T-cell (primary cell): ENCODE results near the gene FOXJ1. TPM values are rescaled to one million over a fixed set of nuclear protein-coding genes. Genes with fewer than 3 reads are reported as not detected.

Experiments used
- ATAC-seq, 4 experiments: fragments of 200-7000 bp in 3 of 4; fragments of 150-1000 bp in 1 of 4; cut with Tn5 transposase; replicated peaks in 1 of 4; 1 replicate in 3 of 4; 2 replicates in 1 of 4; pipeline ENCODE4 v1.10.0; 2021; ENCODE audit warnings: moderate library complexity in 3 of 4, mild to moderate bottlenecking in 2 of 4, moderate number of reproducible peaks in 1 of 4
- CTCF ChIA-PET, 2 donors: fragments of 300-600 bp; sonication (Branson Sonifier 250); formaldehyde crosslinking; loops; one replicate each; lab custom pipeline; 2022; ENCODE audit warnings: antibody characterized with exemption in 2 of 2; lab: Charles Lee
- POLR2A ChIA-PET, 2 donors: fragments of 300-600 bp; sonication (Branson Sonifier 250); formaldehyde crosslinking; loops; one replicate each; lab custom pipeline; 2022; ENCODE audit warnings: antibody characterized with exemption in 2 of 2; lab: Charles Lee
- DNase-seq, 35 experiments: peaks; one replicate each; pipeline versions ENCODE4 v3.0.0 to v3.0.0-alpha.2; 2013 to 2023
- H3K27ac ChIP-seq: one replicate; pipeline ENCODE4 v1.5.1; 2013; ENCODE audit warnings: low read length
- H3K27me3 ChIP-seq, 2 experiments: replicated peaks in 1 of 2; 1 replicate in 1 of 2; 2 replicates in 1 of 2; pipeline versions ENCODE4 v1.6.1 to v1.7.0; 2013; ENCODE audit warnings: low read length in 1 of 2, mixed read lengths in 1 of 2; ENCODE audit not compliant: control insufficient read depth in 2 of 2, insufficient read depth in 2 of 2; ENCODE audit errors: extremely low read depth in 1 of 2
- H3K36me3 ChIP-seq, 2 donors: 1 replicate in 1 of 2; 2 replicates in 1 of 2; pipeline versions ENCODE4 v1.6.1 to v1.7.0; 2013; ENCODE audit warnings: low read length in 1 of 2; ENCODE audit not compliant: control insufficient read depth in 2 of 2, insufficient read depth in 1 of 2; ENCODE audit errors: extremely low read depth in 1 of 2
- H3K4me1 ChIP-seq, 2 experiments: 1 replicate in 1 of 2; 2 replicates in 1 of 2; pipeline versions ENCODE4 v1.6.1 to v1.7.0; 2013; ENCODE audit warnings: low read length in 2 of 2, mixed read lengths in 1 of 2; ENCODE audit not compliant: insufficient read depth in 2 of 2, control insufficient read depth in 1 of 2; ENCODE audit errors: extremely low read depth in 1 of 2
- H3K4me3 ChIP-seq, 2 donors: 1 replicate in 1 of 2; 2 replicates in 1 of 2; pipeline versions ENCODE4 v1.5.1 to v1.7.0; 2013; ENCODE audit warnings: mild to moderate bottlenecking in 2 of 2, low read length in 1 of 2, moderate library complexity in 1 of 2; ENCODE audit not compliant: control insufficient read depth in 1 of 2; ENCODE audit errors: extremely low read depth in 1 of 2
- H3K9me3 ChIP-seq: 2 replicates; pipeline ENCODE4 v1.7.0; 2013
- H3K27ac Mint-ChIP-seq, 2 donors: one replicate each; pipeline ENCODE4 v1.8.0; 2020 to 2021; ENCODE audit warnings: mild to moderate bottlenecking in 2 of 2, mixed read lengths in 2 of 2
- H3K27me3 Mint-ChIP-seq, 2 donors: one replicate each; pipeline ENCODE4 v1.8.0; 2021 to 2022; ENCODE audit warnings: mixed read lengths in 2 of 2
- H3K36me3 Mint-ChIP-seq: one replicate; pipeline ENCODE4 v1.8.0; 2021; ENCODE audit warnings: mixed read lengths
- H3K4me1 Mint-ChIP-seq, 3 donors: one replicate each; pipeline ENCODE4 v1.8.0; 2020 to 2022; ENCODE audit warnings: mixed read lengths in 3 of 3, mild to moderate bottlenecking in 1 of 3
- H3K4me3 Mint-ChIP-seq, 3 donors: one replicate each; pipeline ENCODE4 v1.8.0; 2020 to 2022; ENCODE audit warnings: mild to moderate bottlenecking in 3 of 3, mixed read lengths in 3 of 3, moderate library complexity in 3 of 3
- H3K9me3 Mint-ChIP-seq, 3 donors: one replicate each; pipeline ENCODE4 v1.8.0; 2020 to 2022; ENCODE audit warnings: mixed read lengths in 3 of 3
- WGBS: methylation state at CpG from one replicate; pipeline ENCODE4 v1.1.5; 2013; ENCODE audit warnings: missing lambda C conversion rate; ENCODE audit not compliant: insufficient coverage; 5-methylcytosine and 5-hydroxymethylcytosine counted together
- total RNA-seq, 35 experiments: library from RNA in 6 of 35; stranded (reverse) in 6 of 35; fragments of 120-200 nt in 1 of 35; gene quantifications; one replicate each; pipeline versions ENCODE4 v1.2.1 to v1.2.4 and lab custom pipeline; 2013 to 2026

Gene FOXJ1
- total RNA-seq, 5 donors from 2014 or later (not counting 1 experiment from before 2014, with no cell fraction given): 0.99 to 3.0 (median 1.7) TPM

DNA sequence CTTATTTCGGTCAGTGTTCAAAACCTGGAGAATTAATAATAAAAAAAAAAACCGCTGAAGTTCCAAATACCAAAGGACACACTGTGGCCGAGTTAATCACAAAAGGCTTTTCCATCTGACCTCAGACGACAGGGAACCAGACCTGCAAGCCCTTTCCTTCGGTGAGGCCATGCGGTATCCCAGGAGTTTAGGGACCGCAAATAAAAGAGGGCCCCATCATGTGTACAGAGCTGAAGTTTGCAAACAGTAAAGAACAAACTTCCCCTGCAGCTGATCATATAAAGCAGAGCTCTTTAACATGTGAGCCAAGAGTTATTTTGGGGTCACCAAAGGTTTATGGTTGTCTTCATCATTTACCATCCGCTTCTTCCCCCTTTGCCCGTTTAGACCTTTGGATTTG is 33.0 kb upstream of the FOXJ1 start:
- H3K4me3 ChIP-seq: no peak overlapping the region
- peak overlapping the region; percentile 43 to 55 for H3K27ac Mint-ChIP-seq
- H3K36me3 ChIP-seq: peaks cover 0 to 8% of the 10 kb centered on the region in 2 donors
- H3K4me3 Mint-ChIP-seq: no peak overlapping the region
- ATAC-seq: no peak
- POLR2A ChIA-PET: interaction anchor here in 1 of 2 donors (0.5 kb wide), 1 partner anchor 63 kb away, joined by 7 read pairs; no protein-coding TSS in a partner anchor
- H3K27me3 ChIP-seq: no peaks in the 10 kb centered on the region
- WGBS: 100% methylated on average over 6 of the region's 9 CpGs
- DNase-seq: no peak
- peaks cover 19 to 27% of the 10 kb centered on the region in 2 experiments for H3K4me1 ChIP-seq
- H3K4me1 Mint-ChIP-seq: peaks cover 24 to 33% (median 32%) of the 10 kb centered on the region in 3 donors
- H3K27ac ChIP-seq: no peak overlapping the region
- no peaks in the 10 kb centered on the region for H3K9me3 ChIP-seq
- CTCF ChIA-PET: no interaction called here
- H3K36me3 Mint-ChIP-seq: peaks cover 1% of the 10 kb centered on the region
- no peaks in the 10 kb centered on the region for H3K9me3 Mint-ChIP-seq
- no peaks in the 10 kb centered on the region for H3K27me3 Mint-ChIP-seq

DNA sequence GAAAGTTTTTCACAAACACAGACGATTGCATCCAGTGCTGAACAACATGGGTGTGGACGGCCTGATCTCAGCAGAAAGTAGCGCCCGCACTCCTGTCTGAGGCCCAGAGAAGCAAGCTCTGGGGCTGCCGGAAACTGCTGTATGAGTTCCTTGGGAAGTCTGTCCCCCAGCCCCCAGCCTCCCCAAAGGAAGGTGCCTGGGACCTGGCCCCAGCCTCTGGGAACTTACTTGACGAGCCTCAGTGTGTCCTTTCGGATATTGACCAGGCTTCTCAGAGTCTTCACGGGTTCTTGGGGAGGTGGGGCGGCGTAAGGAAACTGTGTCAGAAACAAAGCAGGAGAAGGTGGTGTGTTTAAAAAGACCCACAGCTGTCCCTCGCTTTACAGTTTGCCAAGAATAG is 32.4 kb upstream of the FOXJ1 start:
- ATAC-seq (no peak), DNase-seq (no peak)
- no peak overlapping the region for H3K4me3 ChIP-seq
- no peak overlapping the region for H3K4me3 Mint-ChIP-seq
- no peaks in the 10 kb centered on the region for H3K27me3 Mint-ChIP-seq
- H3K4me1 ChIP-seq: peaks cover 13 to 21% of the 10 kb centered on the region in 2 experiments
- no peak overlapping the region for H3K27ac Mint-ChIP-seq
- POLR2A ChIA-PET: no interaction called here
- peaks cover 7% of the 10 kb centered on the region for H3K36me3 Mint-ChIP-seq
- no peaks in the 10 kb centered on the region for H3K9me3 Mint-ChIP-seq
- peaks cover 0 to 8% of the 10 kb centered on the region in 2 donors for H3K36me3 ChIP-seq
- no peak overlapping the region for H3K27ac ChIP-seq
- H3K27me3 ChIP-seq: no peaks in the 10 kb centered on the region
- 96% methylated on average over 11 of the region's 11 CpGs for WGBS
- CTCF ChIA-PET: interaction anchor here in 1 of 2 donors (0.6 kb wide), 1 partner anchor 106 kb away, joined by 4 read pairs; no protein-coding TSS in a partner anchor
- H3K4me1 Mint-ChIP-seq: peaks cover 24 to 32% (median 28%) of the 10 kb centered on the region in 3 donors
- H3K9me3 ChIP-seq: no peaks in the 10 kb centered on the region

DNA sequence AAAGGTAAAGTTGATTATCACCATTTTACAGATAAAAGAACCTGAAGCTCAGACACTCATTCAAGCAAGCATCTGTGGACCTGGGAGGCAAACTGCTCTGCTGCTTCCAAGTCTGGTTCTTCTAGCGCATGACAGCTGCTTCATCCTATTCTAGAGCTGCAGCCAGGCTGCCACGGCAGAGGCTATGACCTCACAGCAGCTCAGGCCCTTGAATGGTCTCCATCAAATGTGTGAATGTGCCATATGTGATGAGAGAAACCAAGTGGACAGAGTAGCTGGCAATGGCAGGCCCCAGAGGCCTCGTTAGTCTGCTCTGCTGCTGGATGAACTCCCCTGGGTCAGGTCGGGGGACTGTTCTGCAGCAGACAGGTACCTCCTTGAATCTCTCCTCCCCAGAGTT is 30.7 kb upstream of the FOXJ1 start:
- ChIA-PET POLR2A (interaction anchor here in 1 of 2 donors (0.6 kb wide), 1 partner anchor 68 kb away, joined by 5 read pairs; no protein-coding TSS in a partner anchor), CTCF (no interaction called here)
- H3K9me3 ChIP-seq: no peaks in the 10 kb centered on the region
- Mint-ChIP-seq H3K36me3 (peaks cover 13% of the 10 kb centered on the region), H3K9me3 (no peaks in the 10 kb centered on the region), H3K4me1 (peaks cover 19 to 25% (median 21%) of the 10 kb centered on the region in 3 donors), H3K27me3 (no peaks in the 10 kb centered on the region), H3K4me3 (no peak overlapping the region), H3K27ac (peak overlapping the region in 1 of 2 donors; percentile 8)
- H3K36me3 ChIP-seq: peaks cover 0 to 14% of the 10 kb centered on the region in 2 donors
- ATAC-seq (no peak), DNase-seq (no peak)
- H3K4me1 ChIP-seq: peaks cover 2 to 4% of the 10 kb centered on the region in 2 experiments
- WGBS: 94% methylated on average over 2 of the region's 4 CpGs
- no peak overlapping the region for H3K27ac ChIP-seq
- no peak overlapping the region for H3K4me3 ChIP-seq
- no peaks in the 10 kb centered on the region for H3K27me3 ChIP-seq

DNA sequence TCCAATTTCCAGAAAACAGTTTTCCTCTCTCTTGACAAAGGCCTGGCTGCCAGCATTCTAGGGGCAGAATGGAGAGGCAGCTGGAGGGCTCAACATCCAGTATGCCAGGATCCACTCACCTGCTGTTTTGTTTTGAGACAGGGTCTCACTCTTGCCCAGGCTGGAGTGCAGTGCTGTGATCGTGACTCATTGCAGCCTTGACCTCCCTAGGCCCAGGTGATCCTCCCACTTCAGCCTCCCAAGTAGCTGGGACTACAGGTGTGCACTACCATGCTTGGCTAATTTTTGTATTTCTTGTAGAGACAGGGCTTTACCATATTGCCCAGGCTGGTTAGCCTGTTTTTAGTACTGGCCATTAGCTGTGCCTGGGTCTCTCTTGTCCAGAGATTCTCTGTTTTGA is 29.1 kb upstream of the FOXJ1 start:
- H3K4me1 ChIP-seq: no peaks in the 10 kb centered on the region
- Mint-ChIP-seq H3K4me3 (no peak overlapping the region), H3K9me3 (no peaks in the 10 kb centered on the region), H3K27me3 (no peaks in the 10 kb centered on the region), H3K27ac (peak overlapping the region in 1 of 2 donors; percentile 46), H3K4me1 (peaks cover 6 to 20% (median 16%) of the 10 kb centered on the region in 3 donors), H3K36me3 (peaks cover 16% of the 10 kb centered on the region)
- H3K27me3 ChIP-seq: no peaks in the 10 kb centered on the region
- ChIA-PET CTCF (no interaction called here), POLR2A (interaction anchor here (0.5 to 1.0 kb wide), 2 partner anchors 10 to 208 kb away, joined by 3 read pairs; no protein-coding TSS in a partner anchor)
- H3K9me3 ChIP-seq: no peaks in the 10 kb centered on the region
- ATAC-seq (no peak), DNase-seq (no peak)
- no peak overlapping the region for H3K27ac ChIP-seq
- H3K4me3 ChIP-seq: no peak overlapping the region
- peaks cover 0 to 18% of the 10 kb centered on the region in 2 donors for H3K36me3 ChIP-seq
- WGBS: no CpG with 5 or more reads among the region's 1 CpG

- WGBS: 100% methylated on average over 4 of the region's 10 CpGs
- peaks cover 6 to 20% (median 12%) of the 10 kb centered on the region in 3 donors for H3K4me1 Mint-ChIP-seq
- Histone ChIP-seq H3K9me3 (no peaks in the 10 kb centered on the region), H3K4me3 (no peak overlapping the region), H3K27ac (no peak overlapping the region), H3K27me3 (no peaks in the 10 kb centered on the region), H3K36me3 (peaks cover 0 to 28% of the 10 kb centered on the region in 2 donors), H3K4me1 (no peaks in the 10 kb centered on the region)
- H3K27ac Mint-ChIP-seq: no peak overlapping the region
- no peak for ATAC-seq
- CTCF ChIA-PET: interaction anchor here (0.6 to 1.4 kb wide), 4 partner anchors 8 to 91 kb away, joined by 3 to 4 read pairs (median 4); no protein-coding TSS in a partner anchor
- no peak overlapping the region for H3K4me3 Mint-ChIP-seq
- POLR2A ChIA-PET: no interaction called here
- H3K9me3 Mint-ChIP-seq: no peaks in the 10 kb centered on the region
- H3K27me3 Mint-ChIP-seq: no peaks in the 10 kb centered on the region
- no peak for DNase-seq
- peaks cover 36% of the 10 kb centered on the region for H3K36me3 Mint-ChIP-seq
These were observed 25.9 kb upstream of the FOXJ1 start for GRCh38 chr17:76166906-76167305.

GRCh38 chr17:76166168-76166567 is 25.1 kb upstream of the FOXJ1 start:
- ChIA-PET POLR2A (no interaction called here), CTCF (interaction anchor here (0.5 to 1.4 kb wide), 4 partner anchors 9 to 308 kb away, joined by 3 to 5 read pairs (median 4); no protein-coding TSS in a partner anchor)
- no peak overlapping the region for H3K4me3 ChIP-seq
- H3K9me3 ChIP-seq: no peaks in the 10 kb centered on the region
- peaks cover 0 to 27% of the 10 kb centered on the region in 2 donors for H3K36me3 ChIP-seq
- Mint-ChIP-seq H3K4me3 (no peak overlapping the region), H3K9me3 (no peaks in the 10 kb centered on the region), H3K4me1 (peaks cover 6 to 20% (median 12%) of the 10 kb centered on the region in 3 donors), H3K27me3 (no peaks in the 10 kb centered on the region), H3K36me3 (peaks cover 43% of the 10 kb centered on the region), H3K27ac (peak overlapping the region; percentile 36 to 52)
- DNase-seq (no peak), ATAC-seq (no peak)
- no peaks in the 10 kb centered on the region for H3K27me3 ChIP-seq
- H3K4me1 ChIP-seq: no peaks in the 10 kb centered on the region
- H3K27ac ChIP-seq: no peak overlapping the region
- WGBS: 66% methylated on average over 2 of the region's 7 CpGs
